Measurements from ENCODE around the gene RBPJ.

DNA sequence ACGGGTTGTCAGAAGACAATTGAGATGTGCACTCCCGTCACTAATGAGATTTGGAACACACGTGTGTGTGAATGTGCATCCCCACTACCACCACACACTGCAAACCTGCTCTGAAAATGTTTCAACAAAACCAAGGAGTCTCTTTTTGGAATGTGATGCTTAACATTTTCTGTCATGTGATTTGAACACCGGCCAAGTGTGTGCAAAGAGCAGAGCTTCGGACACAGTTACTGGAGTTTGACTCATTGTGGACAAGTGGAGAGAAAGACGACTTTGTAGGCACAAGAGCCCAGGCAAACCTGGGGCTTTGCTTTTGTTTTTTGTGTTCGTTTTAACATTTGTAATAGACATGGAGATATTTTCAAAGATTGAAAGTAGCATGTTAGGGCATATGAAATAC, 120.3 kb downstream of the RBPJ start:
- no peak for TF ChIP-seq SIN3A (IDR thresholded peaks at IDR 0.05; ENCODE audit: borderline replicate concordance, insufficient read depth, low read length)
- peak; percentile 37; the same call in 1 of the 2 replicates for TF ChIP-seq POLR2AphosphoS5 (IDR thresholded peaks at IDR 0.05; ENCODE audit: low read depth, low read length)
- TF ChIP-seq TAF1 (IDR thresholded peaks at IDR 0.05; ENCODE audit: borderline replicate concordance, insufficient read depth, low read length): no peak

Measured in PFSK-1 (cell line).